Duodenal mucosa (tissue), 2 donors: Measurements from ENCODE around the gene SYPL2.

Experiments
- H3K27ac ChIP-seq: one replicate; pipeline ENCODE4 v1.7.0; 2013; ENCODE audit warnings: low read depth, low read length
- H3K27me3 ChIP-seq, 2 donors: one replicate each; pipeline ENCODE4 v1.7.0; 2013; ENCODE audit warnings: low read length in 2 of 2, control low read depth in 1 of 2; ENCODE audit not compliant: insufficient read depth in 2 of 2, control insufficient read depth in 1 of 2
- H3K36me3 ChIP-seq, 2 donors: one replicate each; pipeline ENCODE4 v1.7.0; 2013; ENCODE audit warnings: low read length in 2 of 2, control low read depth in 1 of 2; ENCODE audit not compliant: insufficient read depth in 2 of 2, control insufficient read depth in 1 of 2
- H3K4me1 ChIP-seq, 2 donors: one replicate each; pipeline ENCODE4 v1.7.0; 2013; ENCODE audit warnings: low read length in 2 of 2, control low read depth in 1 of 2; ENCODE audit not compliant: insufficient read depth in 2 of 2, control insufficient read depth in 1 of 2
- H3K4me3 ChIP-seq, 2 donors: one replicate each; pipeline ENCODE4 v1.7.0; 2013; ENCODE audit warnings: low read length in 2 of 2, low read depth in 1 of 2
- H3K9ac ChIP-seq, 2 donors: one replicate each; pipeline ENCODE4 v1.7.0; 2013; ENCODE audit warnings: low read length in 2 of 2, low read depth in 1 of 2
- H3K9me3 ChIP-seq, 2 donors: one replicate each; pipeline ENCODE4 v1.7.0; 2013; ENCODE audit warnings: low read length in 2 of 2, control low read depth in 1 of 2; ENCODE audit not compliant: control insufficient read depth in 1 of 2

The SYPL2 gene

GRCh38 chr1:109498161-109498801 is 31.9 kb downstream of the SYPL2 start:
- Histone ChIP-seq H3K27ac (no peak overlapping the region), H3K36me3 (peaks cover 16 to 38% of the 10 kb centered on the region in 2 donors), H3K4me1 (peaks cover 50 to 55% of the 10 kb centered on the region in 2 donors), H3K9me3 (no peaks in the 10 kb centered on the region), H3K27me3 (no peaks in the 10 kb centered on the region), H3K4me3 (no peak overlapping the region), H3K9ac (no peak overlapping the region)

- no peak overlapping the region for H3K4me3 ChIP-seq
- H3K36me3 ChIP-seq = peaks cover 16 to 38% of the 10 kb centered on the region in 2 donors
- peaks cover 50 to 53% of the 10 kb centered on the region in 2 donors for H3K4me1 ChIP-seq
- H3K27ac ChIP-seq = no peak overlapping the region
- H3K9ac ChIP-seq = no peak overlapping the region
- H3K27me3 ChIP-seq = no peaks in the 10 kb centered on the region
- no peaks in the 10 kb centered on the region for H3K9me3 ChIP-seq
Observed at GRCh38 chr1:109499081-109499480, 32.7 kb downstream of the SYPL2 start.

- peaks cover 47 to 58% of the 10 kb centered on the region in 2 donors for H3K4me1 ChIP-seq
- H3K27ac ChIP-seq = no peak overlapping the region
- H3K9ac ChIP-seq = no peak overlapping the region
- no peak overlapping the region for H3K4me3 ChIP-seq
- peaks cover 16 to 38% of the 10 kb centered on the region in 2 donors for H3K36me3 ChIP-seq
- no peaks in the 10 kb centered on the region for H3K9me3 ChIP-seq
- H3K27me3 ChIP-seq = no peaks in the 10 kb centered on the region
Observed at GRCh38 chr1:109499661-109500536, 33.6 kb downstream of the SYPL2 start.

GRCh38 chr1:109500941-109501381 is 34.6 kb downstream of the SYPL2 start:
- Histone ChIP-seq H3K9me3 (no peaks in the 10 kb centered on the region), H3K27ac (no peak overlapping the region), H3K36me3 (peaks cover 14 to 33% of the 10 kb centered on the region in 2 donors), H3K4me3 (no peak overlapping the region), H3K9ac (no peak overlapping the region), H3K4me1 (peaks cover 44 to 55% of the 10 kb centered on the region in 2 donors), H3K27me3 (no peaks in the 10 kb centered on the region)

- H3K9me3 ChIP-seq = no peaks in the 10 kb centered on the region
- H3K4me1 ChIP-seq = peaks cover 44 to 55% of the 10 kb centered on the region in 2 donors
- no peak overlapping the region for H3K27ac ChIP-seq
- H3K36me3 ChIP-seq = peaks cover 8 to 25% of the 10 kb centered on the region in 2 donors
- peak overlapping the region in 1 of 2 donors; percentile 4 for H3K9ac ChIP-seq
- H3K27me3 ChIP-seq = no peaks in the 10 kb centered on the region
- H3K4me3 ChIP-seq = no peak overlapping the region
Observed at GRCh38 chr1:109501644-109502363, 35.5 kb downstream of the SYPL2 start.

- Histone ChIP-seq H3K27me3 (no peaks in the 10 kb centered on the region), H3K9ac (no peak overlapping the region), H3K4me1 (peaks cover 44 to 54% of the 10 kb centered on the region in 2 donors), H3K4me3 (no peak overlapping the region), H3K27ac (no peak overlapping the region), H3K9me3 (no peaks in the 10 kb centered on the region), H3K36me3 (peaks cover 3 to 19% of the 10 kb centered on the region in 2 donors)
Observed at GRCh38 chr1:109502364-109502851, 36.1 kb downstream of the SYPL2 start.

- no peak overlapping the region for H3K27ac ChIP-seq
- no peaks in the 10 kb centered on the region for H3K27me3 ChIP-seq
- H3K4me3 ChIP-seq = no peak overlapping the region
- H3K36me3 ChIP-seq = peaks cover 0 to 11% of the 10 kb centered on the region in 2 donors
- peaks cover 44% of the 10 kb centered on the region in 2 donors for H3K4me1 ChIP-seq
- no peak overlapping the region for H3K9ac ChIP-seq
- H3K9me3 ChIP-seq = no peaks in the 10 kb centered on the region
Observed at GRCh38 chr1:109503935-109504334, 37.6 kb downstream of the SYPL2 start.

GRCh38 chr1:109504974-109505373 is 38.6 kb downstream of the SYPL2 start:
- no peak overlapping the region for H3K9ac ChIP-seq
- no peaks in the 10 kb centered on the region for H3K9me3 ChIP-seq
- peaks cover 0 to 11% of the 10 kb centered on the region in 2 donors for H3K36me3 ChIP-seq
- no peak overlapping the region for H3K4me3 ChIP-seq
- peaks cover 40 to 41% of the 10 kb centered on the region in 2 donors for H3K4me1 ChIP-seq
- no peaks in the 10 kb centered on the region for H3K27me3 ChIP-seq
- no peak overlapping the region for H3K27ac ChIP-seq

- H3K27ac ChIP-seq = no peak overlapping the region
- H3K9ac ChIP-seq = no peak overlapping the region
- no peaks in the 10 kb centered on the region for H3K9me3 ChIP-seq
- H3K36me3 ChIP-seq = no peaks in the 10 kb centered on the region
- no peaks in the 10 kb centered on the region for H3K27me3 ChIP-seq
- H3K4me3 ChIP-seq = peak overlapping the region in 1 of 2 donors; percentile 81
- peaks cover 23 to 26% of the 10 kb centered on the region in 2 donors for H3K4me1 ChIP-seq
Observed at GRCh38 chr1:109508001-109508872, 41.9 kb downstream of the SYPL2 start.
